GM23338 (cell line): ENCODE data around the gene GNB1L. TPM values are rescaled to one million over a fixed set of nuclear protein-coding genes. Genes with fewer than 3 reads are reported as not detected.

Source experiments
- ATAC-seq: fragments of 200-7000 bp; cut with Tn5 transposase; 3 replicates; pipeline ENCODE4 v1.9.1; 2020
- DNase-seq: peaks from one replicate; pipeline ENCODE4 v3.0.0-alpha.2; 2015; ENCODE audit warnings: low spot score
- H2AFZ ChIP-seq: fragments of 200-600 bp; sonication (generic); 2 replicates; pipeline ENCODE4 v1.8.0; 2016; ENCODE audit warnings: antibody characterized with exemption, mild to moderate bottlenecking, moderate library complexity
- H3F3A ChIP-seq: fragments of 200-600 bp; sonication (generic); replicated peaks from 2 replicates; pipeline ENCODE4 v1.8.0; 2017; ENCODE audit warnings: antibody characterized with exemption, mixed run types, low read depth
- H3K27ac ChIP-seq: fragments of 200-600 bp; sonication (generic); 2 replicates; pipeline ENCODE4 v1.6.1; 2016; ENCODE audit warnings: low read depth
- H3K27me3 ChIP-seq: fragments of 200-600 bp; sonication (generic); 2 replicates; pipeline ENCODE4 v1.8.0; 2016; ENCODE audit warnings: mild to moderate bottlenecking, mixed run types, moderate library complexity; ENCODE audit not compliant: insufficient read depth
- H3K36me3 ChIP-seq: fragments of 200-600 bp; sonication (generic); 2 replicates; pipeline ENCODE4 v1.8.0; 2016; ENCODE audit warnings: mild to moderate bottlenecking; ENCODE audit not compliant: insufficient read depth
- H3K4me1 ChIP-seq: fragments of 200-600 bp; sonication (generic); 2 replicates; pipeline ENCODE4 v1.8.0; 2016; ENCODE audit warnings: mild to moderate bottlenecking, moderate library complexity; ENCODE audit not compliant: insufficient read depth
- H3K4me2 ChIP-seq: fragments of 200-600 bp; sonication (generic); 2 replicates; pipeline ENCODE4 v1.7.1; 2017; ENCODE audit warnings: mixed run types
- H3K4me3 ChIP-seq: fragments of 200-600 bp; sonication (generic); 2 replicates; pipeline ENCODE4 v1.6.1; 2016; ENCODE audit warnings: mixed run types
- H3K79me2 ChIP-seq: fragments of 200-600 bp; sonication (generic); replicated peaks from 2 replicates; pipeline ENCODE4 v1.8.0; 2017; ENCODE audit warnings: mild to moderate bottlenecking; ENCODE audit not compliant: insufficient read depth
- H3K9me2 ChIP-seq: fragments of 200-600 bp; sonication (generic); 2 replicates; pipeline ENCODE4 v1.8.0; 2017; ENCODE audit not compliant: insufficient read depth
- H4K20me1 ChIP-seq: fragments of 200-600 bp; sonication (generic); replicated peaks from 2 replicates; pipeline ENCODE4 v1.8.0; 2017; ENCODE audit warnings: mild to moderate bottlenecking; ENCODE audit not compliant: insufficient read depth
- H3K27ac Mint-ChIP-seq: 2 replicates; pipeline ENCODE4 v1.8.0; 2020; ENCODE audit warnings: inconsistent platforms, mild to moderate bottlenecking, moderate library complexity, mixed read lengths
- H3K27me3 Mint-ChIP-seq: 3 replicates; pipeline ENCODE4 v1.8.0; 2022; ENCODE audit warnings: low read depth, mild to moderate bottlenecking, moderate library complexity, mixed read lengths, inconsistent platforms; ENCODE audit not compliant: insufficient read depth, poor library complexity
- H3K36me3 Mint-ChIP-seq: 3 replicates; pipeline ENCODE4 v1.8.0; 2021; ENCODE audit warnings: low read depth, mild to moderate bottlenecking, inconsistent platforms, moderate library complexity, mixed read lengths
- H3K4me1 Mint-ChIP-seq: 3 replicates; pipeline ENCODE4 v1.8.0; 2020; ENCODE audit warnings: mild to moderate bottlenecking, inconsistent platforms, mixed read lengths
- H3K4me3 Mint-ChIP-seq: 3 replicates; pipeline ENCODE4 v1.8.0; 2021; ENCODE audit warnings: moderate library complexity, mild to moderate bottlenecking, inconsistent platforms, mixed read lengths
- H3K9me3 Mint-ChIP-seq: 3 replicates; pipeline ENCODE4 v1.8.0; 2020; ENCODE audit warnings: moderate library complexity, mild to moderate bottlenecking, inconsistent platforms, mixed read lengths
- CTCF ChIP-seq, 2 experiments: fragments of 200-600 bp in 1 of 2; sonication (generic) in 1 of 2; conservative IDR thresholded peaks; 2 replicates each; pipeline versions ENCODE4 v1.5.1 to v1.6.1; 2016 to 2017; ENCODE audit warnings: antibody characterized with exemption in 2 of 2, low read depth in 2 of 2, mild to moderate bottlenecking in 2 of 2, moderate library complexity in 1 of 2
- ETS1 ChIP-seq: IDR thresholded peaks from 2 replicates; pipeline ENCODE4 v1.6.1; 2016; ENCODE audit warnings: antibody characterized with exemption
- EZH2 ChIP-seq: fragments of 200-600 bp; sonication (generic); IDR thresholded peaks from one replicate; pipeline ENCODE4 v1.8.0; 2017; ENCODE audit warnings: antibody characterized with exemption, mild to moderate bottlenecking, low read depth; ENCODE audit not compliant: unreplicated experiment
- NANOG ChIP-seq: IDR thresholded peaks from 2 replicates; pipeline ENCODE4 v1.6.1; 2016; ENCODE audit warnings: antibody characterized with exemption, borderline replicate concordance
- REST ChIP-seq: IDR thresholded peaks from one replicate; pipeline ENCODE4 v1.6.1; 2018; ENCODE audit warnings: antibody characterized with exemption; ENCODE audit not compliant: unreplicated experiment
- STAT1 ChIP-seq: IDR thresholded peaks from one replicate; pipeline ENCODE4 v1.6.1; 2016; ENCODE audit warnings: antibody characterized with exemption; ENCODE audit not compliant: unreplicated experiment
- ZNF114 ChIP-seq: fragments of 250-450 bp; sonication (Bioruptor Pico); IDR thresholded peaks from 2 replicates; pipeline ENCODE4 v1.5.0; 2020; ENCODE audit warnings: mild to moderate bottlenecking, moderate library complexity
- ZNF331 ChIP-seq: fragments of 250-450 bp; sonication (Bioruptor Pico); IDR thresholded peaks from 2 replicates; pipeline ENCODE4 v1.5.0; 2020; ENCODE audit warnings: low read depth, mild to moderate bottlenecking, moderate library complexity
- polyA plus RNA-seq: library from polyadenylated mRNA; unstranded; fragments of >200 nt; fragmentation: Nextera tagmentation; extraction: Ambion mirVana; gene quantifications from 2 replicates; pipeline ENCODE4 v1.2.1, GENCODE V29; 2016
- total RNA-seq: library from RNA; depleted of rRNA; stranded (reverse); fragments of >200 nt; shearing (Covaris generic); gene quantifications from 2 replicates; pipeline ENCODE4 v1.2.3, GENCODE V29; 2014

Gene GNB1L
- total and polyA plus RNA-seq, 2 experiments from 2014 or later: 15.2 to 27.8 TPM

- TF ChIP-seq REST: no peak
Observed at GRCh38 chr22:19825904-19826618, 28.6 kb downstream of the GNB1L start (continued).

GRCh38 chr22:19824926-19825339 is 29.7 kb downstream of the GNB1L start:
- H3K4me2 ChIP-seq: no peak overlapping the region
- no peak for DNase-seq
- peaks cover 8% of the 10 kb centered on the region for H3K27me3 Mint-ChIP-seq
- no peak for ATAC-seq
- no peaks in the 10 kb centered on the region for H3K36me3 ChIP-seq
- no peak overlapping the region for H2AFZ ChIP-seq
- H3K79me2 ChIP-seq: no peaks in the 10 kb centered on the region
- H3K4me3 ChIP-seq: no peak overlapping the region
- H4K20me1 ChIP-seq: no peaks in the 10 kb centered on the region
- H3K36me3 Mint-ChIP-seq: no peaks in the 10 kb centered on the region
- H3K9me2 ChIP-seq: no peaks in the 10 kb centered on the region
- H3K9me3 Mint-ChIP-seq: no peaks in the 10 kb centered on the region; the same call in 1 of the 3 replicates
- H3K4me1 ChIP-seq: no peaks in the 10 kb centered on the region
- no peak overlapping the region for H3K27ac ChIP-seq
- H3K27me3 ChIP-seq: no peaks in the 10 kb centered on the region
- H3K4me3 Mint-ChIP-seq: no peak overlapping the region
- H3F3A ChIP-seq: no peaks in the 10 kb centered on the region
- peaks cover 5% of the 10 kb centered on the region; the same call in 2 of the 3 replicates for H3K4me1 Mint-ChIP-seq
- H3K27ac Mint-ChIP-seq: no peak overlapping the region
- TF ChIP-seq ZNF114 (no peak), STAT1 (no peak), EZH2 (no peak), ZNF331 (CRISPR knock-in tag) (no peak), NANOG (no peak), ETS1 (no peak), REST (no peak), CTCF (conservative IDR thresholded peaks at IDR 0.05; ENCODE audit: low read depth in 2 of 2) (no peak)
